Effector memory CD4-positive, alpha-beta T cell (primary cell): ENCODE results near the gene ALG2.
A peak's percentile ranks its signal among the peaks of the same experiment; 100 is the strongest.

Source experiments
- DNase-seq, 3 donors: peaks; one replicate each; pipeline ENCODE4 v3.0.0-alpha.2; 2020
- H3K27ac ChIP-seq: 2 replicates; pipeline ENCODE4 v1.7.0; 2013; ENCODE audit warnings: mild to moderate bottlenecking, low read length, moderate library complexity; ENCODE audit not compliant: insufficient read depth, poor library complexity, severe bottlenecking
- H3K27me3 ChIP-seq: replicated peaks from 2 replicates; pipeline ENCODE4 v1.7.0; 2013; ENCODE audit warnings: mild to moderate bottlenecking, low read length; ENCODE audit not compliant: insufficient read depth, control insufficient read depth, poor library complexity, severe bottlenecking
- H3K36me3 ChIP-seq: 2 replicates; pipeline ENCODE4 v1.7.0; 2013; ENCODE audit warnings: mild to moderate bottlenecking, low read length, moderate library complexity; ENCODE audit not compliant: control insufficient read depth, insufficient read depth
- H3K4me1 ChIP-seq: 2 replicates; pipeline ENCODE4 v1.7.0; 2013; ENCODE audit warnings: low read length, mild to moderate bottlenecking; ENCODE audit not compliant: control insufficient read depth, insufficient read depth, poor library complexity, severe bottlenecking
- H3K4me3 ChIP-seq: 2 replicates; pipeline ENCODE4 v1.7.0; 2013; ENCODE audit warnings: low read length, low read depth, mild to moderate bottlenecking; ENCODE audit not compliant: insufficient read depth, poor library complexity, severe bottlenecking
- H3K9me3 ChIP-seq: 2 replicates; pipeline ENCODE4 v1.7.0; 2013; ENCODE audit warnings: mild to moderate bottlenecking, low read length, moderate library complexity; ENCODE audit not compliant: control insufficient read depth

The ALG2 gene

DNA sequence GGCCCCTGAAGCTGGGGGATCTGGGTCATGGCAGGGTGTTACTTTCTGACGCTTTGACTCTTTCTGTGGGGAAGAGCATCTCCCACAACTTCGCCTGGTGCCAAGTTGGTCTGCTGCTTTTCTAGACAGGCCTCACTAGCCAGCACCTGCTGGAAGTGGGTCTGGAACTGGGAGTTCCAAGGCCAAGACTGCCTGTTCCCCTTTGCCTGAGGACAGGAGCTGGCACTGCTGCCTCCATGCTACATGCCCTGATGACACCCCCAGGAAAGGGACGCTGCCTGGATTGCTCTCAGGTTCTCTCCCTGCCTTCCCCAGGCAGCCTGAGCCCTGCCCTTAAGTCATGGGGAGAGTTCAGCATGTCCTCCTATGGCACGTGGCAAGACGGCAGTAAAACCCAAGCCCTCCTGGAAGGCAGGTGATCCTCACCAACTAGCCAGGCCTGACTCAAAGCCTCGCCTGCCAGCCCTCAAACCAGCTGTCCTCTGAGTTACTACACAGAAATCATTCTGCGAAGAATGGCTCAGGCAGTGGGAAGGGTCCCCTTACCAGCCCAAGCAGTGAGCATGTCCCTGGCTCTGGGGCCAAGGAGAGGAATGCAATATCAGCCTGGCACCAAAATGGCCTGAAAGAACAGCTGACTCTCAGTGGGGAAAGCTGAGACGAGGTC lies 36.1 kb upstream of the ALG2 start:
- H3K27ac ChIP-seq = no peak overlapping the region
- no peaks in the 10 kb centered on the region for H3K36me3 ChIP-seq
- no peaks in the 10 kb centered on the region for H3K4me1 ChIP-seq
- H3K4me3 ChIP-seq = no peak overlapping the region
- H3K27me3 ChIP-seq = no peaks in the 10 kb centered on the region
- H3K9me3 ChIP-seq = no peaks in the 10 kb centered on the region
- DNase-seq = no peak

DNA sequence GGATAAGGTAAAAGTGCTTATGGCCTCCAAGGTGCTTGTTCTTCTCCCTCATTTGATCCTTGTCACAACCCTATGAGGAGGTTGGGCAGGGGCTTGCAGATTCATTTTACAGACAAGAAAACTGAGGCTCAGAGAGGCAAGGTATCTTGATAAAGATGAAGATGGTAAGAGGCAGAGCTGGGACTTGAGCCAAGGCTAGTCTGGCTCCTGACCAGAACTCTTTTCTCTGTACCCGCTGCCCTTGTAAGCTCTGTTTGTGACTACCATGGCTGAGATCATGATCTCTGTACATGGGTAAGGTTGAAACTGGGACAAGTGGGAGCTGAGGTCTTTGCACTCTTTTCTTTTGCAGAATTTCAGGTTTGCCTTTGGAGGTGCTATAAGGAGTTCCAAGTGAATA lies 33.9 kb upstream of the ALG2 start:
- no peaks in the 10 kb centered on the region for H3K36me3 ChIP-seq
- no peak overlapping the region for H3K4me3 ChIP-seq
- no peak overlapping the region for H3K27ac ChIP-seq
- no peaks in the 10 kb centered on the region for H3K27me3 ChIP-seq
- no peaks in the 10 kb centered on the region for H3K4me1 ChIP-seq
- DNase-seq = no peak
- H3K9me3 ChIP-seq = no peaks in the 10 kb centered on the region

DNA sequence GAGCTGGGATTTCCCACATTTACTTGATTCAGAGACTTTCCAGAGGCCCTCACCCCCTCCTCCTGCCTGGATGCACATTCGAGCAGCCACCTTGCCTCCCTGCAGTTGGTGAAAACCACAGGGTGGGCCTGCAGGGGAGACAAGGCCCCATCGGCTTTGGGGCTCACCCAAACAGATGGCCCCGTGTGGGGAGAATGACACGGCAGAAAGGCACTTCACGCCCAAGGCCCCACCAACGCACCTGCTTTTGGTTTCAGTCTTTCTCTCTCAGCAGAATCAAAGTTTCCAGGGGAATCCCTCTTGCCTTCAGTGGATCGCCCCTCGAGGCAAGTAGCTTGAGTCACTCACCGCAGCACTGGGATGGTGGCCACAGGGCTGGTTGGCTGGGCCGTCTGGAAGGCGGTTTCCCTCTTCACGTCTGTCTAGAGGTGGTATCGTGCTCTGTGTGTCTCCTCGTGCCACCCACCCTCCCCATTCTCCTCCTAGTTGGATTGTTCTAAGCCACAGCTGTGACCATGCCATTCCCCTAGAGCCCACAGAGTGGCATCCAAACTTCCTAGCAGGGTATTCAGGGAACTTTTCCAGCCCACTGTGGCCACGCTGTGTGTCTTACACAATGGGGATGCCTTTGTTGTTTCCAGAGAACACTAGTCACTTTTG lies 32.2 kb upstream of the ALG2 start:
- Histone ChIP-seq H3K9me3 (no peaks in the 10 kb centered on the region), H3K4me1 (no peaks in the 10 kb centered on the region), H3K36me3 (no peaks in the 10 kb centered on the region), H3K27me3 (no peaks in the 10 kb centered on the region), H3K4me3 (no peak overlapping the region), H3K27ac (no peak overlapping the region)
- peak; percentile 18 to 30 (median 21) for DNase-seq

DNA sequence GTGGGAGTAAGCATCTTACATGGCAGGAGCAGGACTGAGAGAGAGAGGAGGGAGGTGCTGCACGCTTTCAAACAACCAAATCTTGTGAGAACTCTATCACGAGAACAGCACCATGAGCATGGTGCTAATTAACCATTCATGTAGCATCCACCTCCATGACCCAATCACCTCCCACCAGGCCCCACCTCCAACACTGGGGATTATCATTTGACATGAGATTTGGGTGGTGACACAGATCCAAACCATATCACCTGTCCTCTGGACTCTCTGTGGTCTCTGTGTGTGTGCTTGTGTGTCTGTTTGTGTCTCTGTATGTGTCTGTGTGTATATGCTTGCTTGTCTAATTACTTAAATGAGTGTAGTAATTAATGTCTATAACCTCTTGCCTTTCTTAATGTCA lies 31.4 kb upstream of the ALG2 start:
- no peak for DNase-seq

DNA sequence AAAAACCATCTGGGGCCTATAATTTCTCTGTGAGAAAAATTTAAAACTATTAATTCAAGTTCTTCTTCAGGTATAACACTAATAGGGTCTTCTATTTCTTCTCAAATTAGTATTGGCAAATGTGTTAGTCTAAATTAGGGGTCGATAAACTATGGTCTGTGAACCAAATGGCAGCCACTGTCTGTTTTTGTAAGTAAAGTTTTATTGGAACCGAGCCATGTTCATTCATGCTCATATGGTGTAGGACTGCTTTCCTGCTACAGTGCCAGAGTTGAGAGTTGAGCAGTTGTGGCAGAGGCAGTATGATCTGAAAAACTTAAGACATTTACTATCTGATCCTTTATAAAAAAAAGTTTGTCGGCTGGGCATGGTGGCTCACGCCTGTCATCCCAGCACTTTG lies 29.4 kb upstream of the ALG2 start:
- no peak for DNase-seq
- no peak overlapping the region for H3K4me3 ChIP-seq
- no peak overlapping the region for H3K27ac ChIP-seq
- no peaks in the 10 kb centered on the region for H3K9me3 ChIP-seq
- no peaks in the 10 kb centered on the region for H3K27me3 ChIP-seq
- no peaks in the 10 kb centered on the region for H3K36me3 ChIP-seq
- no peaks in the 10 kb centered on the region for H3K4me1 ChIP-seq

More for the DNA sequence above, 31.4 kb upstream of the ALG2 start:
- Histone ChIP-seq H3K4me3 (no peak overlapping the region), H3K27ac (no peak overlapping the region), H3K4me1 (no peaks in the 10 kb centered on the region), H3K36me3 (no peaks in the 10 kb centered on the region), H3K9me3 (no peaks in the 10 kb centered on the region), H3K27me3 (no peaks in the 10 kb centered on the region)

DNA sequence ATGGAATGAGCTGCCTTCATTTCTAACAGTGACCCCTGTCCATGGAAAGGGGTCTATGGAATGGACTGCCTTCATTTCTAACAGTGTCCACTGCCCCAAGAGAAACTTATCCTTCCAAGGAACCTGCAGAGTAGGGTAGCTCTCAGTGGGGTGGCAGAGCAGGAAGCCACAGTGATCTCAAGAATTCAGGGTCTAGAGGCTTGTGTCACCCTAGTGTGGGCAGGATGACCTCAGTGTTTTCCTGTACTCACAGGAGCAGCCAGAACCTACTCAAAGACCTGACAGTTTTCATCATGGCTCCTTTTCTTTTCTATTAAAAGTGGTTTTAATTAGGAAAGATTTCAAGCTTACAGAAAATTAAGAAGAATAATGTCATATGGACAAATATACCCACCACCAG lies 27.9 kb upstream of the ALG2 start:
- Histone ChIP-seq H3K27ac (no peak overlapping the region), H3K4me1 (no peaks in the 10 kb centered on the region), H3K36me3 (no peaks in the 10 kb centered on the region), H3K9me3 (no peaks in the 10 kb centered on the region), H3K4me3 (no peak overlapping the region), H3K27me3 (no peaks in the 10 kb centered on the region)
- no peak for DNase-seq

DNA sequence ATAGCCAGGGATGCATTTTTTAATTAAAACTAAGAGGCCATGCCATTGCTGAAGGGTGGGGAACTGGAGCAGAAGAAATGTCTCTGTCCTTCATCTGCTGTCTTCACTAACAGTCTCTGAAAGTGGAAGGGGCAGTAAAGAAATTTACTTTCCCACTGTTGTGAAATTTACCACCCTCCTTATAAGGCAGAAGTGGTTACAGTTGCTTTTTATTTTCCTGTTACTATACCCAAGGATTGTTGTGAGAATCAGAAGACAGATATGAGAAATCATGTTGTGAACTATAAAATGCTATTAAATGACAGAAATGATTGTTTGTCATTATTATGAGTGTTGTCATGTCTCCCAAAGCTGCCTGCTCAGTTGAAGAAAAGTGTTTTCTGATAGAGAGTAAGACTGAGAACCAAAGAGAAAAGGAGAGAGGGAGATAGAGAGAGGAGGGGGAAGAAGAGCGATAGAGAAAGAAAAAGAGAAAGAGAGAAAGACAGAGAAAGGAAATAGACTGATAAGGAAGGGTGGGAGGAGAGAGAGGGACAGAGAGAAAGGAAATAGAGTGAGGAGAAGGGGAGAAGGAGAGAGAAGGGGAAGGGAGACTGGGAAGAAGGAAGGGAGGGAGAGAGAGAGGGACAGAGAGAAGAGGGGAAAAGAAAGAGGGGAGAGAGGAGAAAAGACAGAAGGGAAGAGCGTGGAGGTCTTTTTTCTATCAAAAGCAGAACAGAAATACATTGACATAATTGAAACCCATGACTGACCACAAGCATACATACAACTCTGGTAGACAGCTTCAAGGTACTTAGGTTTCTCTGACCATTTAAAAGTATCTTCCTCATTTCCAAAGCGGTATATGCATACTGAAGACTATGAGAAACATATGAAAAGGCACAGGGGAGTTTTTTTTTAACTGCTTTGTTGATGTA lies 22.9 kb upstream of the ALG2 start:
- Histone ChIP-seq H3K27me3 (no peaks in the 10 kb centered on the region), H3K9me3 (no peaks in the 10 kb centered on the region), H3K36me3 (peaks cover 12% of the 10 kb centered on the region), H3K27ac (no peak overlapping the region), H3K4me3 (no peak overlapping the region), H3K4me1 (no peaks in the 10 kb centered on the region)
- DNase-seq = no peak

DNA sequence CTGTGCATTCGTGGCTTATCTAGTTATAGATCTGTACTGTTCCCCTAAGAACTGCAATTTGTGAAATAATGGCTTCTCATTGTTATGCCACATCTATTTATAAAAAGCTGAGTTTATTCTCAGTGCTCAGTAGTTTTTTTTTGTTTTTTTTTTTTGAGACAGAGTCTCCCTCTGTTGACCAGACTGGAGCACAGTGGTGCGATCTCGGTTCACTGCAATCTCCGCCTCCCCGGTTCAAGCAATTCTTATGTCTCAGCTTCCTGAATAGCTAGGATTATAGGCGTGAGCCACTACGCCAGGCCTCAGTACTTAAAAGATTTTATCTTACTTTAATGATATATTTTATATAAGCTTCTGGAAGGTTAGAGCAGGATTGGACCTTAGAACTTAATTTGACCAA lies 19.4 kb upstream of the ALG2 start:
- Histone ChIP-seq H3K27ac (no peak overlapping the region), H3K36me3 (peaks cover 19% of the 10 kb centered on the region), H3K4me1 (no peaks in the 10 kb centered on the region), H3K4me3 (no peak overlapping the region), H3K9me3 (no peaks in the 10 kb centered on the region), H3K27me3 (no peaks in the 10 kb centered on the region)
- DNase-seq = no peak

DNA sequence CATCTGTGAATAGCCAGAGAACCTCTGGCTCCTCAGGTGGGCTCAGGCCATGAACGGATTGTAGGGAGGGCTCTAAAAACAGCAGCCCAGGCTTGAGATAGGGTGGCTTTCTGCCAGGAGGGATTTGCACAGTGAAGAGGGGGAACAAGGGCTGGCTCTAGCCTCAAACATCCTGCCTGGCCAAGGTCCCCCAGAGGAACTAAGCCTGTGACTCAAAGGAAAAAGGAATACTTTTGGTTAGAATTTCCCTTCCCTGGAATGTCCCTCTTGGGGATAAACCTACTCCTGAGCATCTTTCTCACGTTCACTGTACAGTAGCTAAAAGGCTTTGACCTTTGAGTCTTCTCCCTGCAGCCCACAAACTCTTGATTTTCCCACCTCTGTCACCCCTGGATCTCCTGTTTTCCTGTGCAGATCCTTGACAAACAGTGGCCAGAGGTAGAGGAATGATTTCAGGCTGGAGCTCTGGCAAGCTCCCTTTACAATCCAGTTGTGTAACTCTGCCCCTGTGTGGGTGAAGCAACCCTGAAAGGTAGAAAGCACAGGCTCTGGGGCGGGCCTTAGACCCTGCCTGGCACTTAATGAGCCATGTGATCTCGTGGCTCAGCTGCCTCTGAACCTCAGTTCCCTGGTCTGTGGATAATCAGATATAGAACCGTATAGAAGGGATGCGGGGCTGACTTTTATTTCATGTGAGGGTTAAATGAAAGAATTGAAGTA lies 17.8 kb upstream of the ALG2 start:
- H3K27ac ChIP-seq = no peak overlapping the region
- H3K36me3 ChIP-seq = peaks cover 19% of the 10 kb centered on the region
- no peaks in the 10 kb centered on the region for H3K27me3 ChIP-seq
- DNase-seq = no peak
- H3K4me1 ChIP-seq = no peaks in the 10 kb centered on the region
- H3K4me3 ChIP-seq = no peak overlapping the region
- no peaks in the 10 kb centered on the region for H3K9me3 ChIP-seq
